Neural crest cell (in vitro differentiated cells): Measurements from ENCODE around the gene GMDS. TPM values are rescaled to one million over a fixed set of nuclear protein-coding genes. Genes with fewer than 3 reads are reported as not detected.
"Not testable (repeated sequence)": the region's sequence is repeated elsewhere in the genome, so short reads cannot be mapped to it uniquely, and the experiment has no call there.

ENCODE experiments used
- DNase-seq: peaks from one replicate; pipeline ENCODE4 v3.0.0; 2021; ENCODE audit warnings: low read depth, mixed read lengths, low spot score
- H3K27ac Mint-ChIP-seq: one replicate; pipeline ENCODE4 v1.8.0; 2021; ENCODE audit warnings: mild to moderate bottlenecking, mixed read lengths; ENCODE audit not compliant: unreplicated experiment
- H3K27me3 Mint-ChIP-seq: 2 replicates; pipeline ENCODE4 v1.8.0; 2021; ENCODE audit warnings: low read depth, mild to moderate bottlenecking, mixed read lengths
- H3K36me3 Mint-ChIP-seq: 2 replicates; pipeline ENCODE4 v1.8.0; 2021; ENCODE audit warnings: low read depth, mild to moderate bottlenecking, mixed read lengths
- H3K4me1 Mint-ChIP-seq: 2 replicates; pipeline ENCODE4 v1.8.0; 2021; ENCODE audit warnings: mixed read lengths
- H3K4me3 Mint-ChIP-seq: one replicate; pipeline ENCODE4 v1.8.0; 2021; ENCODE audit warnings: mild to moderate bottlenecking, mixed read lengths
- H3K9me3 Mint-ChIP-seq: 2 replicates; pipeline ENCODE4 v1.8.0; 2021; ENCODE audit warnings: mixed read lengths
- total RNA-seq: library from RNA; stranded (reverse); gene quantifications from 2 replicates; pipeline ENCODE4 v1.2.1, GENCODE V29; 2021
- TF ChIP-seq, protein P1 (sequence below): fragments of 200-600 bp; sonication (generic); conservative IDR thresholded peaks from 2 replicates; pipeline ENCODE4 v1.5.0; 2021; ENCODE audit warnings: antibody characterized with exemption, mild to moderate bottlenecking

GMDS gene
- total RNA-seq, 1 donor from 2014 or later, result 16.1 TPM

DNA sequence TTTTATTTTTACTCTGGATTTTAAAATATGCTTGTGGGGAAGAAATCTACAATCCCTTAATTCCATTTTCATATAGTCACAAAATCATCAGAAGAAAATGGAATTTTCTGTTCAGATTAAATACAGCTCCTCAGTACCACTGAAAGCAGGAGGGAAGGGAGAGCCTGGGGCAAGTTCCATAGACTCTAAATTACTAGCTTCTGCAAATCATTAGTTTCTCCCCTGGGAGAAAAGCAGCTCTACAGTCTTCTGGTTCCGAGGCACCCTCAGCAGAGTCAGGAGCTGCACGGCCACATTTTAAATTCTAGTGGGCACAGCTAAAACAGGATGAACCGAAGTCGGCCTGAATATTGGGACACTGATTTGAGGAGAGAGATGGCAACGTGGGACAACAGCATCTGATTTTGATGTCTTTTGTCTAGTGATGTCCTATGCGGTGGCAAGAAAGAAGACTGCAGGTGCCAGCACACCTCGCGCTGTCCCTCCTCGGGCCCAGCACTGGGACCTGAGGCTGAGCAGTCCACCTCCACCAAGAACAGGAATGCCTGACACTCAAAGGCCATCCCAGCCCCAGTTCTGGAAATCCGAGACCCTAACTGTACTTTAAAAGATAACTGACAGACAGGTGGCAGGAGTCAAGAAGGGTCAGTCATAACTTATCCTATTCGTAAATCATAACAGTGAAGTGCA is 545.0 kb downstream of the GMDS start:
- Mint-ChIP-seq H3K36me3 (no peaks in the 10 kb centered on the region), H3K27me3 (no peaks in the 10 kb centered on the region), H3K9me3 (no peaks in the 10 kb centered on the region), H3K4me1 (peaks cover 9% of the 10 kb centered on the region), H3K4me3 (no peak overlapping the region), H3K27ac (no peak overlapping the region)
- DNase-seq, result no peak
- TF ChIP-seq, protein P1, sequence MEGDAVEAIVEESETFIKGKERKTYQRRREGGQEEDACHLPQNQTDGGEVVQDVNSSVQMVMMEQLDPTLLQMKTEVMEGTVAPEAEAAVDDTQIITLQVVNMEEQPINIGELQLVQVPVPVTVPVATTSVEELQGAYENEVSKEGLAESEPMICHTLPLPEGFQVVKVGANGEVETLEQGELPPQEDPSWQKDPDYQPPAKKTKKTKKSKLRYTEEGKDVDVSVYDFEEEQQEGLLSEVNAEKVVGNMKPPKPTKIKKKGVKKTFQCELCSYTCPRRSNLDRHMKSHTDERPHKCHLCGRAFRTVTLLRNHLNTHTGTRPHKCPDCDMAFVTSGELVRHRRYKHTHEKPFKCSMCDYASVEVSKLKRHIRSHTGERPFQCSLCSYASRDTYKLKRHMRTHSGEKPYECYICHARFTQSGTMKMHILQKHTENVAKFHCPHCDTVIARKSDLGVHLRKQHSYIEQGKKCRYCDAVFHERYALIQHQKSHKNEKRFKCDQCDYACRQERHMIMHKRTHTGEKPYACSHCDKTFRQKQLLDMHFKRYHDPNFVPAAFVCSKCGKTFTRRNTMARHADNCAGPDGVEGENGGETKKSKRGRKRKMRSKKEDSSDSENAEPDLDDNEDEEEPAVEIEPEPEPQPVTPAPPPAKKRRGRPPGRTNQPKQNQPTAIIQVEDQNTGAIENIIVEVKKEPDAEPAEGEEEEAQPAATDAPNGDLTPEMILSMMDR, result no peak

DNA sequence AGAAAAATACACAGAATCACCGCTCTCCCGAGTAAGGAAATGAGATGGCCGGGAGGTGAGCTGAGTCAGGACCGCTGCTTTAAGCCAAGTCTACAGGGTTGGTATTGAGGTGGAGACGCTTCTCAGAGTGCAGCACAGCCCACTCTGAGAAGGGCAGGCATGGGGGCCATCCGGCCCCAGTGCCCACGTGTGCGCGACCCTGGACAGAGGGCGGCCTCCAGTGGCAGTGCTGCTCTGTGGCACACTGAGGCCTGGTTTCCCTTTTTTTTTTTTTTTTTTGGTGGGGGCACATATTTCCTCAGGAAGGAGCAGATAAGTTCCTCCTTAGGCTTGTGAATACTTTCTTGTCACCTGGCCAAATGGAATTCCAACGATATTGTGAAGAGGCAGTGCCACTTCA is 546.9 kb downstream of the GMDS start:
- Mint-ChIP-seq H3K36me3 (no peaks in the 10 kb centered on the region), H3K4me1 (peaks cover 12% of the 10 kb centered on the region), H3K9me3 (no peaks in the 10 kb centered on the region), H3K27me3 (no peaks in the 10 kb centered on the region), H3K27ac (no peak overlapping the region), H3K4me3 (no peak overlapping the region)
- DNase-seq, result no peak
- TF ChIP-seq, protein P1, result no peak

DNA sequence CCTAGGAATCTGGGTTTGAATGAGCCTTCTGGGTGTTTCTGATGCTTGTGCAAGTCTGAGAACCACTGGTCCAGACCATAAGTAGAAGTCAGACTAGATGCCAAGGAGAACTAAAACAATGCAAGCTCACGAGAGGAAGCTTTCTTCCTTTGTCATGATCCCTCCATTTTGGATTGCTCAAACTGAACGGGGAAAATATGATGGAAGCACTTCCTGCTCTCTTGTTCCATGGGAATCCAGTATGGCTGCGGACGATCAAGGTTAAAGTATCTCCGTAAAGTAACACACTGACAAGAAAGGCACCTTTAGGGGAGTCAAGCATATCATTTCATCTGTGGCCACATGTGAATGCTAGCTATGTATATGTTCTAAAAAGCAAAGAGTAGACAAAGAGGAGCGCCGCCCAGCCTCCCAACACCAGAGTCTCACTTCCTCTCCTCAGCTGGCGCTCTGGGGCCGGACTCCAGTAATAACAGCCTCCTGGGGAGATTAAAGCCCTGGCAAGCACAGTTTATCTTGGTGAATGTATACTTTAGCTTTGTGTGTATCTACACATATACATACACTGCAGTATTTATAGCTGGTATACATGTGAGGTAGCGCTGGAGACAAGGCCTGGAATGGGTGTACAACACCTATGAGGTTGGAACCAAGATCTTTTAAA is 547.6 kb downstream of the GMDS start:
- Mint-ChIP-seq H3K27ac (no peak overlapping the region), H3K9me3 (no peaks in the 10 kb centered on the region), H3K4me3 (no peak overlapping the region), H3K36me3 (no peaks in the 10 kb centered on the region), H3K27me3 (no peaks in the 10 kb centered on the region), H3K4me1 (peaks cover 12% of the 10 kb centered on the region)
- DNase-seq, result no peak
- TF ChIP-seq, protein P1, result no peak

DNA sequence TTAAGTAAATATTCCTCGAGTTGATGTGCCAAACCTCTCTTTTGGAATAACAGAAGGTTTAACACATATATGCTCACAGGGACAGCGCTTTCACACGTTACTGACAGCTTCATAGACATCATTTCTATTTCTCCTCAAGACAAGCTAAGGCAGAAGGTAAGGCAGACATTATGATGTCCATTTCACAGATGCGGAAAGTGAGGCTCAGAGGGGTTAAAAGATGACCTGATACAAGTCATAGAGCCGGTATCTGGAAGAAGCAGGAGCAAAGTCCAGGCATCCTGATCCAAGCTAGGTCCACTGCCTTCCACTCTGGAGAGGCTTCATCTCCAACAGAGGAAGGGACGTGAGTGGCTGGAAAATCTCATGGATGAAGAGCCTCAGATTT is 548.9 kb downstream of the GMDS start:
- DNase-seq, result no peak
- Mint-ChIP-seq H3K36me3 (no peaks in the 10 kb centered on the region), H3K27ac (no peak overlapping the region), H3K9me3 (peaks cover 4% of the 10 kb centered on the region), H3K4me3 (no peak overlapping the region), H3K27me3 (no peaks in the 10 kb centered on the region), H3K4me1 (peaks cover 12% of the 10 kb centered on the region)
- TF ChIP-seq, protein P1, result no peak

DNA sequence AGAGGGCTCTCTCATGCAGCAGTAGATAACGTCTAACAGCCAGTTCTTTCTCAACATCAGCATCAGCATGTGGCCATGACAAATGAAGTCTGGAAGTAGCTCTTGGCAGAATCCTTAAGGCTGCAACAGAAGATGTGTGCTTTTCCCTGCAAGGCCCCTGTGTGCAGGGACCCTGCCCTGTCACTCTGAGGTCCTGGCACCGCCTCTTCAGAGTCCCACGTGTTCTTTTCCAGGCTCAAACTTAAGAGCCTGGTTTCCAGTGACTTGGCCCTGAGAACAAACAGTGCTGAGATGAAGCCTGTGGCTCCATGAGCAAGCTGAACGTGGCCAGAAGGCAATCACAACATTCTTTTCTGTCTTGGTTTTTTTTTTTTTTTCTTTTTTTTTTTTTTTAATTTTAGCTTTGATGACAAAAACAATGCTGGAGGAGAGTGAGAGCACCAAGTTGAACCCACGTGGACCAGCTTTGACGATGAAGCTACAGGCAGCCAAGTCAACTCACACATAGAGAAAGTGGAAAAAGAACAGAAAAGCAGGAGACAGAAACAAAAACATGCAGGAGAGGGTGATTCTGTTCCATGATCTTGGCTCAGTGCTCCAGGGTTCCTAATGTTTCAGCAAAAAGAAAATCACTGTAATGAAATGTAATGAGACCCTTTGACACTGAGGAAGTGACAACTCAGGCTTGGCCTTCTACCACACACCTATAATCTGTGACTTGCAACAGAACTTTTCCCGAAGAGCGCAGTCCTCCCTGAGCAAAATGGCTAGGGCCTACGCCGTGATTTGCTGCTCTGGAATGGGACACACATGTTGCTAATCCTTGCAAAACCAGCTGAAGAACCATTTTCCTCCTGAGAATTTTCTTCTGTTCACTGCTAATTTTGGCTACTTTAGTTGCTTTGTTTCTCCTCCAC is 549.6 kb downstream of the GMDS start:
- Mint-ChIP-seq H3K27ac (no peak overlapping the region), H3K4me3 (no peak overlapping the region), H3K4me1 (peaks cover 6% of the 10 kb centered on the region), H3K27me3 (no peaks in the 10 kb centered on the region), H3K9me3 (peaks cover 4% of the 10 kb centered on the region), H3K36me3 (no peaks in the 10 kb centered on the region)
- TF ChIP-seq, protein P1, result no peak
- DNase-seq, result no peak

DNA sequence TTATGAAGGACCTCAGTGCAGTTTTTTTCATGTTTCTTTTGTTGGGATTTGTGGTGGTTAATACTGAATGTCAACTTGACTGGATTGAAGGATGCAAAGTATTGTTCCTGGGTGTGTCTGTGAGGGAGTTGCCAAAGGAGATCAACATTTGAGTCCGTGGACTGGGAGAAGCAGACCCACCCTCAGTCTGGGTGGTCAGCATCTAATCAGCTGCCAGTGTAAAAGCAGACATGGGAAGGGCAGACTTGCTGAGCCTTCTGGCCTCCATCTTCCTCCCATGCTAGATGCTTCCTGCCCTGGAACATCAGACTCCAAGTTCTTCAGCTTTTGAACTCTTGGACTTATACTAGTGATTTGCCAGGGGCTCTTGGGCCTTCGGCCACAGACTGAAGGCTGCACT is 553.6 kb downstream of the GMDS start:
- H3K27me3 Mint-ChIP-seq, H3K36me3 Mint-ChIP-seq, H3K4me1 Mint-ChIP-seq, H3K4me3 Mint-ChIP-seq, H3K27ac Mint-ChIP-seq, H3K9me3 Mint-ChIP-seq, DNase-seq: not testable (repeated sequence)

DNA sequence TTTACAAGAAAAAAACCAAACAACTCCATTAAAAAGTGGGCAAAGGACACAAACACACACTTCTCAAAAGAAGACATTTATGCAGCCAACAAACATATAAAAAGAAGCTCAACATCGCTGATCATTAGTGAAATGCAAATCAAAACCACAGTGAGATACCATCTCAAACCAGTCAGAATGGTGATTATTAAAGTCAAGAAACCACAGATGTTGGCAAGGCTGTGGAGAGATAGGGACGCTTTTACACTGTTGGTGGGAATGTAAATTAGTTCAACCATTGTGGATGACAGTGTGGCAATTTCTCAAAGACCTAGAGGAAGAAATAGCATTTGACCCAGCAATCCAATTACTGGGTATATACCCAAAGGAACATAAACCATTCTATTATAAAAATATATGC is 554.7 kb downstream of the GMDS start:
- DNase-seq, H3K36me3 Mint-ChIP-seq, H3K4me3 Mint-ChIP-seq, H3K27ac Mint-ChIP-seq, H3K9me3 Mint-ChIP-seq, H3K27me3 Mint-ChIP-seq, H3K4me1 Mint-ChIP-seq: not testable (repeated sequence)
